IMR-90 (cell line): ENCODE measurements around the gene OSM. TPM values are rescaled to one million over a fixed set of nuclear protein-coding genes. Genes with fewer than 3 reads are reported as not detected.
A peak's percentile ranks its signal among the peaks of the same experiment; 100 is the strongest.

Experiments
- ATAC-seq: fragments of 200-7000 bp; cut with Tn5 transposase; 2 replicates; pipeline ENCODE4 v1.9.1; 2020; ENCODE audit warnings: low read depth, mild to moderate bottlenecking, moderate library complexity
- BruUV-seq: library from RNA; stranded (reverse); fragments of 400-500 nt; replicated peaks from 2 replicates; lab custom pipeline; 2021; lab: Mats Ljungman, UMichigan
- CTCF ChIA-PET: fragments of 300-600 bp; formaldehyde crosslinking; extraction: SDS; loops from one replicate; lab custom pipeline; 2021; ENCODE audit warnings: antibody characterized with exemption; lab: Yijun Ruan, JAX
- POLR2A ChIA-PET: fragments of 300-600 bp; sonication (Branson Sonifier 250); formaldehyde crosslinking; loops from one replicate; lab custom pipeline; 2022; ENCODE audit warnings: antibody characterized with exemption; ENCODE audit not compliant: unreplicated experiment; lab: Charles Lee
- DNase-seq: peaks from one replicate; pipeline ENCODE4 v3.0.0; 2013
- H2AFZ ChIP-seq: replicated peaks from 2 replicates; pipeline ENCODE3; 2013; ENCODE audit warnings: low read length, mild to moderate bottlenecking; ENCODE audit not compliant: poor library complexity
- H2AK5ac ChIP-seq: 2 replicates; pipeline ENCODE4 v1.6.1; 2013; ENCODE audit warnings: low read depth, low read length, inconsistent platforms
- H2AK9ac ChIP-seq: replicated peaks from 2 replicates; pipeline ENCODE3; 2013; ENCODE audit warnings: mild to moderate bottlenecking, low read depth, low read length, moderate library complexity; ENCODE audit not compliant: poor library complexity
- H2BK120ac ChIP-seq: 2 replicates; pipeline ENCODE4 v1.6.1; 2013; ENCODE audit warnings: low read depth, low read length, inconsistent platforms
- H2BK15ac ChIP-seq: 3 replicates; pipeline ENCODE4 v1.6.1; 2013; ENCODE audit warnings: low read depth, low read length, inconsistent platforms
- H2BK20ac ChIP-seq: 2 replicates; pipeline ENCODE4 v1.6.1; 2013; ENCODE audit warnings: low read depth, mild to moderate bottlenecking, inconsistent platforms, low read length, moderate library complexity
- H2BK5ac ChIP-seq: 2 replicates; pipeline ENCODE4 v1.6.1; 2013; ENCODE audit warnings: mild to moderate bottlenecking, low read depth, low read length, inconsistent platforms; ENCODE audit not compliant: poor library complexity, severe bottlenecking
- H3K14ac ChIP-seq: replicated peaks from 2 replicates; pipeline ENCODE4 v1.6.1; 2013; ENCODE audit warnings: low read depth, low read length, inconsistent platforms
- H3K18ac ChIP-seq: 2 replicates; pipeline ENCODE4 v1.6.1; 2013; ENCODE audit warnings: low read depth, low read length, control low read depth
- H3K23ac ChIP-seq: 2 replicates; pipeline ENCODE4 v1.6.1; 2013; ENCODE audit warnings: low read depth, low read length, inconsistent platforms
- H3K27ac ChIP-seq: 2 replicates; pipeline ENCODE4 v1.5.1; 2013; ENCODE audit warnings: mild to moderate bottlenecking, control low read depth, low read length; ENCODE audit not compliant: insufficient read depth
- H3K27me3 ChIP-seq: 2 replicates; pipeline ENCODE4 v1.6.1; 2013; ENCODE audit warnings: low read length; ENCODE audit not compliant: control insufficient read depth, insufficient read depth
- H3K36me3 ChIP-seq: 2 replicates; pipeline ENCODE4 v1.6.1; 2013; ENCODE audit warnings: low read length, mixed read lengths; ENCODE audit not compliant: control insufficient read depth, insufficient read depth
- H3K4ac ChIP-seq: 2 replicates; pipeline ENCODE4 v1.6.1; 2013; ENCODE audit warnings: low read depth, low read length, inconsistent platforms
- H3K4me1 ChIP-seq: 2 replicates; pipeline ENCODE4 v1.6.1; 2013; ENCODE audit warnings: low read length, mixed read lengths; ENCODE audit not compliant: control insufficient read depth, insufficient read depth
- H3K4me2 ChIP-seq: 2 replicates; pipeline ENCODE4 v1.6.1; 2013; ENCODE audit warnings: low read depth, mild to moderate bottlenecking, control low read depth, low read length, moderate library complexity
- H3K4me3 ChIP-seq: 2 replicates; pipeline ENCODE4 v1.5.1; 2013; ENCODE audit warnings: low read depth, mild to moderate bottlenecking, control low read depth, low read length, moderate library complexity; ENCODE audit not compliant: insufficient read depth
- H3K56ac ChIP-seq: 2 replicates; pipeline ENCODE4 v1.6.1; 2013; ENCODE audit warnings: low read length, inconsistent platforms; ENCODE audit not compliant: insufficient read depth; ENCODE audit errors: extremely low read depth
- H3K79me1 ChIP-seq, 2 experiments: 2 replicates each; pipeline ENCODE4 v1.6.1; 2013; ENCODE audit warnings: low read length in 2 of 2, inconsistent platforms in 1 of 2, low read depth in 1 of 2
- H3K9ac ChIP-seq: 2 replicates; pipeline ENCODE4 v1.6.1; 2013; ENCODE audit warnings: low read depth, low read length, control low read depth
- H3K9me1 ChIP-seq: 2 replicates; pipeline ENCODE4 v1.6.1; 2013; ENCODE audit warnings: low read length, inconsistent platforms; ENCODE audit not compliant: insufficient read depth
- H3K9me3 ChIP-seq: 2 replicates; pipeline ENCODE4 v1.6.1; 2013; ENCODE audit warnings: low read length; ENCODE audit not compliant: control insufficient read depth, insufficient read depth
- H4K20me1 ChIP-seq: 2 replicates; pipeline ENCODE4 v1.6.1; 2013; ENCODE audit warnings: low read length, inconsistent platforms; ENCODE audit not compliant: insufficient read depth
- H4K5ac ChIP-seq: 2 replicates; pipeline ENCODE4 v1.6.1; 2013; ENCODE audit warnings: mild to moderate bottlenecking, low read depth, low read length, control low read depth
- H4K8ac ChIP-seq, 2 experiments: 2 replicates each; pipeline ENCODE4 v1.6.1; 2013; ENCODE audit warnings: low read depth in 2 of 2, low read length in 2 of 2, control low read depth in 1 of 2, inconsistent platforms in 1 of 2
- H4K91ac ChIP-seq: 2 replicates; pipeline ENCODE4 v1.6.1; 2013; ENCODE audit warnings: low read depth, low read length, inconsistent platforms; ENCODE audit not compliant: insufficient read depth
- BHLHE40 ChIP-seq: fragments of 150-350 bp; IDR thresholded peaks from 2 replicates; pipeline ENCODE4 v1.6.1; 2016; ENCODE audit warnings: mild to moderate bottlenecking, low read depth, low read length
- CEBPB ChIP-seq: IDR thresholded peaks from 2 replicates; pipeline ENCODE4 v1.6.1; 2012; ENCODE audit warnings: low read depth, low read length, improper control_type of control experiment
- CHD1 ChIP-seq: IDR thresholded peaks from 2 replicates; pipeline ENCODE4 v1.6.1; 2012; ENCODE audit warnings: low read depth, low read length, improper control_type of control experiment
- ELK1 ChIP-seq: fragments of 150-350 bp; IDR thresholded peaks from 2 replicates; pipeline ENCODE4 v1.6.1; 2016; ENCODE audit warnings: low read depth, mild to moderate bottlenecking, low read length, moderate library complexity, borderline replicate concordance
- FOS ChIP-seq: fragments of 150-350 bp; IDR thresholded peaks from 2 replicates; pipeline ENCODE4 v1.6.1; 2016; ENCODE audit warnings: low read depth, low read length
- MAFK ChIP-seq: IDR thresholded peaks from 2 replicates; pipeline ENCODE4 v1.6.1; 2012; ENCODE audit warnings: low read depth, low read length, improper control_type of control experiment
- NFE2L2 ChIP-seq: fragments of 150-350 bp; IDR thresholded peaks from 2 replicates; pipeline ENCODE4 v1.6.1; 2016; ENCODE audit warnings: low read depth, mild to moderate bottlenecking, low read length
- POLR2A ChIP-seq: IDR thresholded peaks from 2 replicates; pipeline ENCODE4 v1.6.1; 2012; ENCODE audit warnings: mild to moderate bottlenecking, low read depth, low read length
- RAD21 ChIP-seq: IDR thresholded peaks from 2 replicates; pipeline ENCODE4 v1.6.1; 2012; ENCODE audit warnings: low read length, improper control_type of control experiment
- RCOR1 ChIP-seq: IDR thresholded peaks from 2 replicates; pipeline ENCODE4 v1.6.1; 2012; ENCODE audit warnings: mild to moderate bottlenecking, low read length, improper control_type of control experiment; ENCODE audit not compliant: insufficient replicate concordance
- RFX5 ChIP-seq: IDR thresholded peaks from 2 replicates; pipeline ENCODE4 v1.8.0; 2012; ENCODE audit warnings: low read depth, mild to moderate bottlenecking, low read length, moderate library complexity
- SMC3 ChIP-seq: fragments of 150-350 bp; IDR thresholded peaks from 2 replicates; pipeline ENCODE4 v1.6.1; 2016; ENCODE audit warnings: low read depth, mild to moderate bottlenecking, antibody characterized with exemption, low read length, moderate library complexity
- WGBS, 2 experiments: methylation state at CpG; one replicate each; pipeline versions ENCODE4 v1.1.5 to v1.1.7; 2013; ENCODE audit warnings: missing lambda C conversion rate in 2 of 2; ENCODE audit not compliant: insufficient read length in 1 of 2; ENCODE audit errors: extremely low coverage in 2 of 2; 5-methylcytosine and 5-hydroxymethylcytosine counted together
- dilution Hi-C: fragments of 300-500 bp; cut with HindIII; formaldehyde crosslinking; loops from one replicate; pipeline ENCODE4 v1.14.3; 2018; ENCODE audit warnings: low sequenced_read_pairs; ENCODE audit not compliant: unreplicated experiment
- in situ Hi-C: fragments of 300-500 bp; cut with MboI; formaldehyde crosslinking; loops from 3 replicates; pipeline ENCODE4 v1.14.3; 2019; ENCODE audit warnings: low sequenced_read_pairs, inconsistent platforms, mixed read lengths
- intact Hi-C: fragments of 100-400 bp; cut with micrococcal nuclease; formaldehyde crosslinking; loops from 2 replicates; pipeline ENCODE4 v1.10.0; 2022
- polyA plus RNA-seq, 3 experiments: library from polyadenylated mRNA; depleted of rRNA; stranded (reverse); fragments of >200 nt; gene quantifications; 2 replicates each; pipeline ENCODE4 v1.2.3, GENCODE V29; 2012; ENCODE audit warnings: low replicate concordance in 1 of 3
- total RNA-seq: library from RNA; depleted of rRNA; stranded (reverse); fragments of >200 nt; gene quantifications from 2 replicates; pipeline ENCODE4 v1.2.3, GENCODE V29; 2012
- TF ChIP-seq, protein P1 (sequence below): fragments of 150-350 bp; IDR thresholded peaks from 2 replicates; pipeline ENCODE4 v1.6.1; 2017; ENCODE audit warnings: mild to moderate bottlenecking, antibody characterized with exemption, low read length, low read depth

OSM gene
- total and polyA plus RNA-seq, 2 of the 4 experiments (the other 2 are of a cell fraction) = not detected

- H3K4me3 ChIP-seq = no peak overlapping the region
- no peak overlapping the region for H3K23ac ChIP-seq
- dilution Hi-C loops (no loop called here), in situ Hi-C loops (no loop called here), intact Hi-C loops (no loop called here)
- peak overlapping the region; percentile 25 for H4K5ac ChIP-seq
- H2BK5ac ChIP-seq = peak overlapping the region; percentile 31
- ATAC-seq = peak; percentile 53
- H3K18ac ChIP-seq = peak overlapping the region; percentile 26
- POLR2A ChIA-PET = interaction anchor here (0.6 kb wide), 1 partner anchor 14 kb away, joined by 3 read pairs; no protein-coding TSS in a partner anchor
- BruUV-seq = no TSS peak
- peak overlapping the region; percentile 79 for H2AK9ac ChIP-seq
- H3K56ac ChIP-seq = peak overlapping the region; percentile 13; the same call in 1 of the 2 replicates
- CTCF ChIA-PET = no interaction called here
- H3K9me3 ChIP-seq = peaks cover 7% of the 10 kb centered on the region
- H3K36me3 ChIP-seq = no peaks in the 10 kb centered on the region
- peaks cover 13% of the 10 kb centered on the region for H3K4me1 ChIP-seq
- H3K9ac ChIP-seq = no peak overlapping the region
- peak overlapping the region; percentile 58 for H4K91ac ChIP-seq
- H3K4ac ChIP-seq = peak overlapping the region; percentile 84
- H3K27me3 ChIP-seq = no peaks in the 10 kb centered on the region
- TF ChIP-seq ELK1 (no peak), POLR2A (no peak), RFX5 (no peak), BHLHE40 (no peak), FOS (no peak), RCOR1 (no peak), CHD1 (no peak), CEBPB (no peak), RAD21 (no peak), MAFK (no peak), NFE2L2 (no peak), SMC3 (no peak)
- TF ChIP-seq, protein P1, sequence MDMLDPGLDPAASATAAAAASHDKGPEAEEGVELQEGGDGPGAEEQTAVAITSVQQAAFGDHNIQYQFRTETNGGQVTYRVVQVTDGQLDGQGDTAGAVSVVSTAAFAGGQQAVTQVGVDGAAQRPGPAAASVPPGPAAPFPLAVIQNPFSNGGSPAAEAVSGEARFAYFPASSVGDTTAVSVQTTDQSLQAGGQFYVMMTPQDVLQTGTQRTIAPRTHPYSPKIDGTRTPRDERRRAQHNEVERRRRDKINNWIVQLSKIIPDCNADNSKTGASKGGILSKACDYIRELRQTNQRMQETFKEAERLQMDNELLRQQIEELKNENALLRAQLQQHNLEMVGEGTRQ = no peak
- peak overlapping the region; percentile 48 for H3K27ac ChIP-seq
- H4K20me1 ChIP-seq = no peaks in the 10 kb centered on the region
- peak overlapping the region; percentile 28 for H2AFZ ChIP-seq
- peak overlapping the region; percentile 37; the same call in 1 of the 2 replicates for H3K14ac ChIP-seq
- H2BK120ac ChIP-seq = peak overlapping the region; percentile 87
- peak overlapping the region; percentile 88 for H2BK20ac ChIP-seq
- H3K9me1 ChIP-seq = 0 out of 2 replicates have a peak, but pooled peaks cover 4% of the 10 kb centered on the region
- WGBS, 2 experiments = 10% methylated on average over 2 of the region's 11 CpGs; no CpG with 5 or more reads in 1 of the 2 experiments
- H3K4me2 ChIP-seq = no peak overlapping the region
- peak overlapping the region; percentile 55; the same call in 1 of the 2 replicates for H2AK5ac ChIP-seq
- no peaks in the 10 kb centered on the region for H3K79me1 ChIP-seq
- DNase-seq = no peak
- peak overlapping the region; percentile 12; the same call in 2 of the 3 replicates for H2BK15ac ChIP-seq
- H4K8ac ChIP-seq = peak overlapping the region in 1 of 2 experiments; percentile 54; a peak in 2 of 4 replicates
Observed at GRCh38 chr22:30224161-30224857, 42.3 kb downstream of the OSM start.
